Measurements from ENCODE around the gene TLCD5. TPM values are rescaled to one million over a fixed set of nuclear protein-coding genes. Genes with fewer than 3 reads are reported as not detected.

The TLCD5 gene
- total RNA-seq, 2 donors from 2014 or later, result 11.3 to 18.7 TPM

GRCh38 chr11:120344302-120345004 lies 19.4 kb downstream of the TLCD5 start:
- TF ChIP-seq CTCF (IDR thresholded peaks at IDR 0.05), result no peak
- no peaks in the 10 kb centered on the region for H3K9me3 ChIP-seq
- H3K4me3 ChIP-seq, result no peak overlapping the region
- DNase-seq (ENCODE audit: low spot score), result no peak
- peaks cover 0 to 96% of the 10 kb centered on the region in 2 donors for H3K4me1 ChIP-seq
- H3K36me3 ChIP-seq, result no peaks in the 10 kb centered on the region
- no peak overlapping the region for H3K27ac ChIP-seq
- no peaks in the 10 kb centered on the region for H3K27me3 ChIP-seq

GRCh38 chr11:120346233-120346632 lies 21.1 kb downstream of the TLCD5 start:
- H3K27me3 ChIP-seq, result no peaks in the 10 kb centered on the region
- peaks cover 0 to 87% of the 10 kb centered on the region in 2 donors for H3K4me1 ChIP-seq
- no peaks in the 10 kb centered on the region for H3K9me3 ChIP-seq
- H3K4me3 ChIP-seq, result no peak overlapping the region
- DNase-seq (ENCODE audit: low spot score), result no peak
- H3K36me3 ChIP-seq, result no peaks in the 10 kb centered on the region
- TF ChIP-seq CTCF (IDR thresholded peaks at IDR 0.05), result no peak
- no peak overlapping the region for H3K27ac ChIP-seq

GRCh38 chr11:120350637-120351036 lies 25.5 kb downstream of the TLCD5 start:
- Histone ChIP-seq H3K4me3 (no peak overlapping the region), H3K36me3 (no peaks in the 10 kb centered on the region), H3K27ac (peak overlapping the region in 1 of 2 donors; percentile 42), H3K4me1 (peaks cover 0 to 64% of the 10 kb centered on the region in 2 donors), H3K27me3 (no peaks in the 10 kb centered on the region), H3K9me3 (no peaks in the 10 kb centered on the region)
- no peak for DNase-seq (ENCODE audit: low spot score)
- no peak for TF ChIP-seq CTCF (IDR thresholded peaks at IDR 0.05)

GRCh38 chr11:120352405-120352804 lies 27.3 kb downstream of the TLCD5 start:
- Histone ChIP-seq H3K9me3 (no peaks in the 10 kb centered on the region), H3K27me3 (no peaks in the 10 kb centered on the region), H3K36me3 (no peaks in the 10 kb centered on the region), H3K4me3 (no peak overlapping the region), H3K27ac (no peak overlapping the region), H3K4me1 (peaks cover 0 to 53% of the 10 kb centered on the region in 2 donors)
- DNase-seq (ENCODE audit: low spot score), result no peak
- TF ChIP-seq CTCF (IDR thresholded peaks at IDR 0.05), result no peak

- H3K27ac ChIP-seq, result no peak overlapping the region
- no peak overlapping the region for H3K4me3 ChIP-seq
- TF ChIP-seq CTCF (IDR thresholded peaks at IDR 0.05), result no peak
- H3K9me3 ChIP-seq, result no peaks in the 10 kb centered on the region
- H3K27me3 ChIP-seq, result no peaks in the 10 kb centered on the region
- DNase-seq (ENCODE audit: low spot score), result no peak
- H3K36me3 ChIP-seq, result no peaks in the 10 kb centered on the region
- H3K4me1 ChIP-seq, result peaks cover 0 to 36% of the 10 kb centered on the region in 2 donors
Observed at GRCh38 chr11:120354068-120354467, 29.0 kb downstream of the TLCD5 start.

- Histone ChIP-seq H3K4me3 (no peak overlapping the region), H3K9me3 (no peaks in the 10 kb centered on the region), H3K27ac (no peak overlapping the region), H3K36me3 (no peaks in the 10 kb centered on the region), H3K4me1 (peaks cover 0 to 29% of the 10 kb centered on the region in 2 donors), H3K27me3 (no peaks in the 10 kb centered on the region)
- no peak for TF ChIP-seq CTCF (IDR thresholded peaks at IDR 0.05)
- no peak for DNase-seq (ENCODE audit: low spot score)
Observed at GRCh38 chr11:120354779-120355178, 29.7 kb downstream of the TLCD5 start.
